ENCODE measurements around the gene ROCK2.

The ROCK2 gene

GRCh38 chr2:11367170-11367730, 22.8 kb upstream of the ROCK2 start:
- DNase-seq (ENCODE audit: low read depth in 2 of 2): no peak

- DNase-seq (ENCODE audit: low read depth in 2 of 2): no peak
These were observed 21.9 kb upstream of the ROCK2 start for GRCh38 chr2:11366326-11366741.

GRCh38 chr2:11365096-11365879, 20.9 kb upstream of the ROCK2 start:
- DNase-seq (ENCODE audit: low read depth in 2 of 2): no peak

- DNase-seq (ENCODE audit: low read depth in 2 of 2): no peak
These were observed 20.1 kb upstream of the ROCK2 start for GRCh38 chr2:11364565-11364887.

- no peak for DNase-seq (ENCODE audit: low read depth in 2 of 2)
These were observed 19.6 kb upstream of the ROCK2 start for GRCh38 chr2:11363868-11364564.

- no peak for DNase-seq (ENCODE audit: low read depth in 2 of 2)
These were observed 15.4 kb upstream of the ROCK2 start for GRCh38 chr2:11359865-11360264.

- DNase-seq (ENCODE audit: low read depth in 2 of 2): no peak
These were observed 13.1 kb upstream of the ROCK2 start for GRCh38 chr2:11357428-11357972.

- DNase-seq (ENCODE audit: low read depth in 2 of 2): no peak
These were observed 12.3 kb upstream of the ROCK2 start for GRCh38 chr2:11356764-11357163.

- no peak for DNase-seq (ENCODE audit: low read depth in 2 of 2)
These were observed 11.0 kb upstream of the ROCK2 start for GRCh38 chr2:11355194-11356053.

- no peak for DNase-seq (ENCODE audit: low read depth in 2 of 2)
These were observed 10.1 kb upstream of the ROCK2 start for GRCh38 chr2:11354363-11355154.

GRCh38 chr2:11352781-11353537, 8.5 kb upstream of the ROCK2 start:
- no peak for DNase-seq (ENCODE audit: low read depth in 2 of 2)

- DNase-seq (ENCODE audit: low read depth in 2 of 2): no peak
These were observed 3.8 kb upstream of the ROCK2 start for GRCh38 chr2:11348209-11348749.

- no peak for DNase-seq (ENCODE audit: low read depth in 2 of 2)
These were observed 3.0 kb upstream of the ROCK2 start for GRCh38 chr2:11347403-11347959.

- DNase-seq (ENCODE audit: low read depth in 2 of 2): no peak
These were observed 1.6 kb upstream of the ROCK2 start for GRCh38 chr2:11346023-11346482.

- peak in 1 of 2 donors; percentile 1 for DNase-seq (ENCODE audit: low read depth in 2 of 2)
These were observed 681 bp upstream of the ROCK2 start for GRCh38 chr2:11344956-11345677.

- peak; percentile 10 to 21 for DNase-seq (ENCODE audit: low read depth in 2 of 2)
These were observed 640 bp downstream of the ROCK2 start for GRCh38 chr2:11343650-11344341.

- no peak for DNase-seq (ENCODE audit: low read depth in 2 of 2)
These were observed 1.1 kb downstream of the ROCK2 start for GRCh38 chr2:11343368-11343649.

GRCh38 chr2:11342551-11343367, 1.7 kb downstream of the ROCK2 start:
- no peak for DNase-seq (ENCODE audit: low read depth in 2 of 2)
